Uterus (tissue), 2 donors: ENCODE data around the gene FGR.

Experiments
- POLR2A ChIP-seq, 2 donors: fragments of 450-650 bp; IDR thresholded peaks; one replicate each; pipeline ENCODE4 v1.6.1; 2016; ENCODE audit warnings: antibody characterized with exemption in 2 of 2, mild to moderate bottlenecking in 1 of 2, moderate library complexity in 1 of 2
- TF ChIP-seq, protein P1 (sequence below), 4 experiments: fragments of 200-600 bp in 2 of 4; fragments of 450-650 bp in 2 of 4; sonication (generic) in 2 of 4; IDR thresholded peaks; one replicate each; pipeline ENCODE4 v1.5.1; 2016 to 2019; ENCODE audit warnings: antibody characterized with exemption in 4 of 4, mild to moderate bottlenecking in 2 of 4, moderate library complexity in 1 of 4

DNA sequence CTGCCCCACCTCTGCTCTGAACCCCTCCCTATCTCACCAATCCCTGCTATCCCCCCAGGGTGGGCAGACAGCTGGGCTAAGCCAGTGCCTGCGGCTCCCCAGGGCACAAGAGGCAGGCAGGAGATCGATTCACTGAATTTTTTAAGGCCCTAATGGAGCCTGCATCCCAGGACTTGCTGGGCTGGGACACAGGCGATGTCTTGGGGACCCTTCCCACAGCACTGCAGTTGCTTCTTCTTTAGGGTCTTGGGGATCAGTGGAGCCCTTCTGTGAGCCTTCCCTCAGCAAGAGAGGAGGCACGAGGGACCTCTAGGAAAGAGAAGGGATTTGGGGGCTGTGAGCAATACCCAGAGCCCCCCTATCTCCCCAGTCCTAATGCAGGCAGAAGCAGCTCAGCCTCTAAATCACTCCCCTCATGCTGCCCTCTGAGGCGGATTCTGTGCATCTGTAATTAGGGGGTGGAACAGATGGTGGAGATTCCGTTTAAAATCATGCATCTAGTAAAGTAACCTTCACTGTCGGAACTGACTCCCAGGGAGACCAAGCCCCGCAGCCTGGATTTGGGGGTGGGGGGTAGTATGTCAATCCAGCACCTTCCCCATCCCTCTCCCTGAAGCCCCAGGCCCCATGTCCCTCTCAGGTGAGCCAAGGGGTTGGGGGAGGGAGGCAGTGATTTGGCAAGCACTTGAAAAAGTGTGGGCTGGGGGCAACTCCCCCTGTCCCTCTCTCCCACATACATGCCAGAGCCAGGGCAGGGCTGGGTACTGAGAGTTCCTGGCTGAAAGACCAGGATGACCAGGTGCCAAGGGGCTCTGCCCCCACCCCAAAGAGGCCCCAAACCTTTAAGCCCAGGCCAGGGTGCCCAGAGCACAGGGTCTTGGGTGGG lies 41.1 kb downstream of the FGR start:
- TF ChIP-seq POLR2A (IDR thresholded peaks at IDR 0.05), result no peak
- TF ChIP-seq, protein P1, sequence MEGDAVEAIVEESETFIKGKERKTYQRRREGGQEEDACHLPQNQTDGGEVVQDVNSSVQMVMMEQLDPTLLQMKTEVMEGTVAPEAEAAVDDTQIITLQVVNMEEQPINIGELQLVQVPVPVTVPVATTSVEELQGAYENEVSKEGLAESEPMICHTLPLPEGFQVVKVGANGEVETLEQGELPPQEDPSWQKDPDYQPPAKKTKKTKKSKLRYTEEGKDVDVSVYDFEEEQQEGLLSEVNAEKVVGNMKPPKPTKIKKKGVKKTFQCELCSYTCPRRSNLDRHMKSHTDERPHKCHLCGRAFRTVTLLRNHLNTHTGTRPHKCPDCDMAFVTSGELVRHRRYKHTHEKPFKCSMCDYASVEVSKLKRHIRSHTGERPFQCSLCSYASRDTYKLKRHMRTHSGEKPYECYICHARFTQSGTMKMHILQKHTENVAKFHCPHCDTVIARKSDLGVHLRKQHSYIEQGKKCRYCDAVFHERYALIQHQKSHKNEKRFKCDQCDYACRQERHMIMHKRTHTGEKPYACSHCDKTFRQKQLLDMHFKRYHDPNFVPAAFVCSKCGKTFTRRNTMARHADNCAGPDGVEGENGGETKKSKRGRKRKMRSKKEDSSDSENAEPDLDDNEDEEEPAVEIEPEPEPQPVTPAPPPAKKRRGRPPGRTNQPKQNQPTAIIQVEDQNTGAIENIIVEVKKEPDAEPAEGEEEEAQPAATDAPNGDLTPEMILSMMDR (IDR thresholded peaks at IDR 0.05), result no peak
